ENCODE results near the gene GRM5. TPM values are rescaled to one million over a fixed set of nuclear protein-coding genes. Genes with fewer than 3 reads are reported as not detected.

The GRM5 gene
- total RNA-seq, 1 donor from 2014 or later: not detected

DNA sequence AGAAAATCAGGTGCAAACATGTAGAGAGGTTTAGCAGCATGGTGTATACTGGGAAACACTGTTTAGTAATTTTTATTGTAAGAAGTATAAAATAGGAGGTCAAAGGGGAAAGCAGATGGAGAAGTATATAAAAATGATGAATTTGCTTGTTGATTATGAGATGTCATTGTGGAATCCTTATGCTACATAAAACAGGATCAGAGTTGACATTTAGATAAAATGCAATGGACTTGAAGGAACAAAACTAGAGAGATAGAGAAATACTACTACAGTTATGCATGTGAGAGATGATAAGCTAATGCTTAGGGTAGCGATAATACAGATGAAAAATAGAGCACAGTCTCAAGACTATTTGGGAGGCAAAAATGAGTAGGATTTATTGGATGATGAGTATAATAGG lies 536.4 kb downstream of the GRM5 start:
- H3K9me3 ChIP-seq (ENCODE audit: low read depth): no peaks in the 10 kb centered on the region
- H3K27ac ChIP-seq: no peak overlapping the region
- DNase-seq (ENCODE audit: low spot score): no peak
- no peak overlapping the region for H3K9ac ChIP-seq
- Mint-ChIP-seq H3K27ac (no peak overlapping the region), H3K9me3 (no peaks in the 10 kb centered on the region), H3K27me3 (ENCODE audit: insufficient read depth, low read depth) (no peaks in the 10 kb centered on the region), H3K4me1 (no peaks in the 10 kb centered on the region), H3K4me3 (no peak overlapping the region), H3K36me3 (no peaks in the 10 kb centered on the region)
- H3K36me3 ChIP-seq: no peaks in the 10 kb centered on the region
- H3K4me1 ChIP-seq: no peaks in the 10 kb centered on the region
- no peaks in the 10 kb centered on the region for H3F3A ChIP-seq (ENCODE audit: low read depth)
- no peaks in the 10 kb centered on the region for H4K20me1 ChIP-seq (ENCODE audit: low read depth)
- no peak overlapping the region for H2AFZ ChIP-seq (replicated peaks)
- H3K27me3 ChIP-seq: no peaks in the 10 kb centered on the region
- TF ChIP-seq CTCF (IDR thresholded peaks at IDR 0.05): no peak
- no peaks in the 10 kb centered on the region for H3K79me2 ChIP-seq (ENCODE audit: low read depth)
- H3K4me3 ChIP-seq: no peak overlapping the region
- H3K4me2 ChIP-seq: no peak overlapping the region

- Histone ChIP-seq H2AFZ (replicated peaks) (no peak overlapping the region), H3K4me3 (no peak overlapping the region), H3K27ac (no peak overlapping the region), H3K27me3 (no peaks in the 10 kb centered on the region), H3K4me1 (no peaks in the 10 kb centered on the region), H3F3A (ENCODE audit: low read depth) (no peaks in the 10 kb centered on the region), H3K79me2 (ENCODE audit: low read depth) (no peaks in the 10 kb centered on the region), H3K9ac (no peak overlapping the region), H3K36me3 (no peaks in the 10 kb centered on the region), H3K9me3 (ENCODE audit: low read depth) (no peaks in the 10 kb centered on the region), H4K20me1 (ENCODE audit: low read depth) (no peaks in the 10 kb centered on the region), H3K4me2 (no peak overlapping the region)
- TF ChIP-seq EZH2phosphoT487 (IDR thresholded peaks at IDR 0.05): no peak
- TF ChIP-seq EZH2 (IDR thresholded peaks at IDR 0.05): no peak
- no peak for TF ChIP-seq CTCF (IDR thresholded peaks at IDR 0.05)
- DNase-seq (ENCODE audit: low spot score): no peak
- H3K4me3 Mint-ChIP-seq: no peak overlapping the region
- peaks cover 6% of the 10 kb centered on the region for H3K4me1 Mint-ChIP-seq
- no peak overlapping the region for H3K27ac Mint-ChIP-seq
- H3K27me3 Mint-ChIP-seq (ENCODE audit: insufficient read depth, low read depth): no peaks in the 10 kb centered on the region
- no peaks in the 10 kb centered on the region for H3K9me3 Mint-ChIP-seq
- H3K36me3 Mint-ChIP-seq: no peaks in the 10 kb centered on the region
Measured at GRCh38 chr11:88523386-88524071, 542.3 kb downstream of the GRM5 start.

- H3K9ac ChIP-seq: no peak overlapping the region
- no peak for DNase-seq (ENCODE audit: low spot score)
- Mint-ChIP-seq H3K9me3 (no peaks in the 10 kb centered on the region), H3K27me3 (ENCODE audit: insufficient read depth, low read depth) (no peaks in the 10 kb centered on the region), H3K4me3 (no peak overlapping the region), H3K27ac (no peak overlapping the region), H3K4me1 (peaks cover 6% of the 10 kb centered on the region), H3K36me3 (no peaks in the 10 kb centered on the region)
- no peak overlapping the region for H3K4me3 ChIP-seq
- TF ChIP-seq CTCF (IDR thresholded peaks at IDR 0.05): no peak
- no peak for TF ChIP-seq EZH2phosphoT487 (IDR thresholded peaks at IDR 0.05)
- no peak for TF ChIP-seq EZH2 (IDR thresholded peaks at IDR 0.05)
- no peaks in the 10 kb centered on the region for H3K36me3 ChIP-seq
- no peaks in the 10 kb centered on the region for H4K20me1 ChIP-seq (ENCODE audit: low read depth)
- no peaks in the 10 kb centered on the region for H3K9me3 ChIP-seq (ENCODE audit: low read depth)
- H3K27me3 ChIP-seq: no peaks in the 10 kb centered on the region
- no peaks in the 10 kb centered on the region for H3F3A ChIP-seq (ENCODE audit: low read depth)
- no peak overlapping the region for H3K27ac ChIP-seq
- H2AFZ ChIP-seq (replicated peaks): no peak overlapping the region
- H3K79me2 ChIP-seq (ENCODE audit: low read depth): no peaks in the 10 kb centered on the region
- no peak overlapping the region for H3K4me2 ChIP-seq
- H3K4me1 ChIP-seq: no peaks in the 10 kb centered on the region
Measured at GRCh38 chr11:88522624-88523385, 543.0 kb downstream of the GRM5 start.

Measured in neural progenitor cell (in vitro differentiated cells).